Neural progenitor cell (in vitro differentiated cells): Measurements from ENCODE around the gene CD300LD. TPM values are rescaled to one million over a fixed set of nuclear protein-coding genes. Genes with fewer than 3 reads are reported as not detected.

Experiments
- DNase-seq: peaks from one replicate; pipeline ENCODE4 v3.0.0-alpha.2; 2016; ENCODE audit warnings: low spot score
- H2AFZ ChIP-seq: fragments of 200-600 bp; sonication (generic); replicated peaks from 2 replicates; pipeline ENCODE4 v1.6.1; 2016; ENCODE audit warnings: antibody characterized with exemption
- H3F3A ChIP-seq: fragments of 200-600 bp; sonication (generic); 2 replicates; pipeline ENCODE4 v1.6.1; 2016; ENCODE audit warnings: antibody characterized with exemption, low read depth
- H3K27ac ChIP-seq: fragments of 200-600 bp; sonication (generic); 2 replicates; pipeline ENCODE4 v1.5.1; 2016; ENCODE audit warnings: mild to moderate bottlenecking
- H3K27me3 ChIP-seq: fragments of 200-600 bp; sonication (generic); 2 replicates; pipeline ENCODE4 v1.6.1; 2016; ENCODE audit warnings: mild to moderate bottlenecking, moderate library complexity
- H3K36me3 ChIP-seq: fragments of 200-600 bp; sonication (generic); 2 replicates; pipeline ENCODE4 v1.5.1; 2016
- H3K4me1 ChIP-seq: fragments of 200-600 bp; sonication (generic); 2 replicates; pipeline ENCODE4 v1.6.1; 2016; ENCODE audit warnings: mixed run types
- H3K4me2 ChIP-seq: fragments of 200-600 bp; sonication (generic); 2 replicates; pipeline ENCODE4 v1.6.1; 2016
- H3K4me3 ChIP-seq: fragments of 200-600 bp; sonication (generic); 2 replicates; pipeline ENCODE4 v1.5.1; 2016
- H3K79me2 ChIP-seq: fragments of 200-600 bp; sonication (generic); 2 replicates; pipeline ENCODE4 v1.6.1; 2016; ENCODE audit warnings: low read depth
- H3K9ac ChIP-seq: fragments of 200-600 bp; sonication (generic); 2 replicates; pipeline ENCODE4 v1.6.1; 2016
- H3K9me3 ChIP-seq: fragments of 200-600 bp; sonication (generic); 2 replicates; pipeline ENCODE4 v1.5.1; 2016; ENCODE audit warnings: low read depth
- H4K20me1 ChIP-seq: fragments of 200-600 bp; sonication (generic); 2 replicates; pipeline ENCODE4 v1.6.1; 2016; ENCODE audit warnings: low read depth
- H3K27ac Mint-ChIP-seq: 3 replicates; pipeline ENCODE4 v1.8.0; 2021; ENCODE audit warnings: mixed read lengths
- H3K27me3 Mint-ChIP-seq: 2 replicates; pipeline ENCODE4 v1.8.0; 2022; ENCODE audit warnings: low read depth, mild to moderate bottlenecking, inconsistent platforms, moderate library complexity, mixed read lengths; ENCODE audit not compliant: insufficient read depth
- H3K36me3 Mint-ChIP-seq: 3 replicates; pipeline ENCODE4 v1.8.0; 2021; ENCODE audit warnings: mixed read lengths
- H3K4me1 Mint-ChIP-seq: 3 replicates; pipeline ENCODE4 v1.8.0; 2021; ENCODE audit warnings: mixed read lengths
- H3K4me3 Mint-ChIP-seq: 3 replicates; pipeline ENCODE4 v1.8.0; 2021; ENCODE audit warnings: mild to moderate bottlenecking, moderate library complexity, mixed read lengths
- H3K9me3 Mint-ChIP-seq: 3 replicates; pipeline ENCODE4 v1.8.0; 2020; ENCODE audit warnings: mixed read lengths
- EZH2 ChIP-seq: fragments of 200-600 bp; sonication (generic); IDR thresholded peaks from 2 replicates; pipeline ENCODE4 v1.6.1; 2017; ENCODE audit warnings: antibody characterized with exemption, mild to moderate bottlenecking, moderate library complexity
- EZH2phosphoT487 ChIP-seq: fragments of 200-600 bp; sonication (generic); IDR thresholded peaks from 2 replicates; pipeline ENCODE4 v1.6.1; 2017; ENCODE audit warnings: antibody characterized with exemption
- total RNA-seq: library from RNA; depleted of rRNA; stranded (reverse); fragments of >200 nt; gene quantifications from 2 replicates; pipeline ENCODE4 v1.2.3, GENCODE V29; 2015; ENCODE audit warnings: low replicate concordance
- TF ChIP-seq, protein P1 (sequence below): fragments of 200-600 bp; sonication (generic); IDR thresholded peaks from 2 replicates; pipeline ENCODE4 v1.5.1; 2017; ENCODE audit warnings: antibody characterized with exemption, mild to moderate bottlenecking

The CD300LD gene
- total RNA-seq, 1 donor from 2014 or later, result not detected

DNA sequence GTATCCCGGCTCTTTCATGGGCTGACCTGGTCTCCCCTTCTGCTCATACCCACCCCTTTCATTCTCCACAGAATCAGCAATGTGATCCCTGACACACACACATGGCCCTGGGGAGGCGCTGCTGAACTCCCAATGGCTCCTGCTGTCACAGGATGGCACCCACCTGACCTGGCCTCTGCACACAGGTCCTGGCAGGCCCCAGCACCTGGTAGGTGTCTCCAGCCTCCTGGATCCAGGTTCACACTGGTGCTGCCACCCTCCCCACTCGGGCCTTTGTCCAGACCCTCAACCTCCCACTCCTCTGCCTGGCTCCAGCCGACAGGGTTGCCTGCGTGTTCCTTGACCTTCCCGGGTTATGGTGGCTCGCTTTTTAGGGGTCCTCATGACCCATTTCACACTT, 44.8 kb downstream of the CD300LD start:
- no peaks in the 10 kb centered on the region for H3K9me3 Mint-ChIP-seq
- no peak overlapping the region for H3K27ac Mint-ChIP-seq
- peaks cover 5% of the 10 kb centered on the region for H3K27me3 Mint-ChIP-seq
- no peaks in the 10 kb centered on the region for H3K36me3 Mint-ChIP-seq
- Histone ChIP-seq H3K4me1 (no peaks in the 10 kb centered on the region), H4K20me1 (no peaks in the 10 kb centered on the region), H3K36me3 (no peaks in the 10 kb centered on the region), H3K4me2 (no peak overlapping the region), H3K27ac (no peak overlapping the region), H3K27me3 (no peaks in the 10 kb centered on the region), H3K79me2 (no peaks in the 10 kb centered on the region), H3K9ac (no peak overlapping the region), H3K9me3 (no peaks in the 10 kb centered on the region), H3F3A (no peaks in the 10 kb centered on the region), H2AFZ (no peak overlapping the region), H3K4me3 (no peak overlapping the region)
- no peak for DNase-seq
- no peak overlapping the region for H3K4me3 Mint-ChIP-seq
- TF ChIP-seq EZH2phosphoT487 (no peak), EZH2 (no peak)
- TF ChIP-seq, protein P1, sequence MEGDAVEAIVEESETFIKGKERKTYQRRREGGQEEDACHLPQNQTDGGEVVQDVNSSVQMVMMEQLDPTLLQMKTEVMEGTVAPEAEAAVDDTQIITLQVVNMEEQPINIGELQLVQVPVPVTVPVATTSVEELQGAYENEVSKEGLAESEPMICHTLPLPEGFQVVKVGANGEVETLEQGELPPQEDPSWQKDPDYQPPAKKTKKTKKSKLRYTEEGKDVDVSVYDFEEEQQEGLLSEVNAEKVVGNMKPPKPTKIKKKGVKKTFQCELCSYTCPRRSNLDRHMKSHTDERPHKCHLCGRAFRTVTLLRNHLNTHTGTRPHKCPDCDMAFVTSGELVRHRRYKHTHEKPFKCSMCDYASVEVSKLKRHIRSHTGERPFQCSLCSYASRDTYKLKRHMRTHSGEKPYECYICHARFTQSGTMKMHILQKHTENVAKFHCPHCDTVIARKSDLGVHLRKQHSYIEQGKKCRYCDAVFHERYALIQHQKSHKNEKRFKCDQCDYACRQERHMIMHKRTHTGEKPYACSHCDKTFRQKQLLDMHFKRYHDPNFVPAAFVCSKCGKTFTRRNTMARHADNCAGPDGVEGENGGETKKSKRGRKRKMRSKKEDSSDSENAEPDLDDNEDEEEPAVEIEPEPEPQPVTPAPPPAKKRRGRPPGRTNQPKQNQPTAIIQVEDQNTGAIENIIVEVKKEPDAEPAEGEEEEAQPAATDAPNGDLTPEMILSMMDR, result no peak
- peaks cover 21% of the 10 kb centered on the region for H3K4me1 Mint-ChIP-seq

DNA sequence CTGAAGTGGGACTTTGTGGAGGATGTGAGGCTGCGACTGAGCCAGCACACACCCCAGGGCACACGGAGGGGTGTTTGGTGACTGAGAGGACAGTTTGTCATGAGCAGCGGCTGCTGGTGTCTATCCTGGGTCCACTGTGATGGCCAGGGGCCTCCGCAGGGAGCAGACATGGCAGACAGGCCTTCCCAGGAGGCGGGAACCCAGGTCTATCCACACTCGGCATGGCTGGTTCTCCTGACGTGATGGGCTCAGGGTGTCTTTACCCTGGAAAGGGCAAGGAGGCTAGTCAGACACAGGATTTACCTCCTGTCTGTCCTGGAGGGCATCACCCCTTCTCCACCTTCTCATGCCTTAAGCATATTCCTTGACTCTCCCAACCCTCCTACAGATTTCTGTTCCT, 45.5 kb downstream of the CD300LD start:
- H3K27ac Mint-ChIP-seq, result peak overlapping the region; percentile 54
- H3K9me3 ChIP-seq, result no peaks in the 10 kb centered on the region

DNA sequence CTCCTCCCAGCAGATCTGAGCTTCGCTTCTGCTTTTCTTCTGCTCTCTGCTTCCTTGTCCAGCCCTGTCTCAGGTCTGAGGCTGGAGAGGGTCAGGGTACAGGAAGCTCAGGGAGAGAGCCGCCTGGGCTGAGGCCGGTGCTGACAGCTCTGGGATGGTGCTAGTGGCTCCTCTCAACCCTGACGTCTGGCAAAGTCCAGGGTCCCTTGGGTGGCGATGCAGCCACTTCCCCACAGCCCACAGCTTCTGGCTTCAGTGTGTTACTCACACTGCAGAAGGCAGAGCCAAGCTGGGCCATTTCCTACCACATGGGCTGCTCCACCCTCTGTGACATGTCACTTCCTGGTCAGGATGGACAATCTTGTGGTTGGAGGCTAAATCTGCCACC, 46.2 kb downstream of the CD300LD start, which contains the start of gene CD300C:
Gene CD300C (minus strand): TSS at position 273 of the 388 bp plus-strand sequence. CDS start 333 bp downstream, outside the sequence.
- H3K4me1 Mint-ChIP-seq, result peaks cover 11% of the 10 kb centered on the region
- no peaks in the 10 kb centered on the region for H3K36me3 ChIP-seq
- no peak within 1 kb of the TSS for H3K4me3 ChIP-seq
- H3F3A ChIP-seq, result no peaks in the 10 kb centered on the region
- no peaks in the 10 kb centered on the region for H4K20me1 ChIP-seq
- TF ChIP-seq EZH2phosphoT487, result no peak
- TF ChIP-seq, protein P1, result no peak
- TF ChIP-seq EZH2, result no peak
- no peak within 1 kb of the TSS for H3K4me2 ChIP-seq
- no peak for DNase-seq
- no peaks in the 10 kb centered on the region for H3K4me1 ChIP-seq
- no peak within 1 kb of the TSS for H3K4me3 Mint-ChIP-seq
- no peaks in the 10 kb centered on the region for H3K27me3 ChIP-seq
- no peaks in the 10 kb centered on the region for H3K9me3 ChIP-seq
- peak within 1 kb of the TSS; percentile 54 for H3K27ac Mint-ChIP-seq
- H3K27ac ChIP-seq, result no peak within 1 kb of the TSS
- peaks cover 4% of the 10 kb centered on the region for H3K27me3 Mint-ChIP-seq
- H3K9me3 Mint-ChIP-seq, result no peaks in the 10 kb centered on the region
- H3K36me3 Mint-ChIP-seq, result no peaks in the 10 kb centered on the region
- no peak within 1 kb of the TSS for H2AFZ ChIP-seq
- H3K79me2 ChIP-seq, result no peaks in the 10 kb centered on the region
- H3K9ac ChIP-seq, result no peak within 1 kb of the TSS

More for the DNA sequence above, 45.5 kb downstream of the CD300LD start:
- Histone ChIP-seq H4K20me1 (no peaks in the 10 kb centered on the region), H3K36me3 (no peaks in the 10 kb centered on the region), H3K27ac (no peak overlapping the region), H3K27me3 (no peaks in the 10 kb centered on the region), H3K4me1 (no peaks in the 10 kb centered on the region), H3K4me3 (no peak overlapping the region), H3K4me2 (no peak overlapping the region), H3K79me2 (no peaks in the 10 kb centered on the region), H3K9ac (no peak overlapping the region), H2AFZ (no peak overlapping the region), H3F3A (no peaks in the 10 kb centered on the region)
- Mint-ChIP-seq H3K9me3 (no peaks in the 10 kb centered on the region), H3K4me3 (no peak overlapping the region), H3K36me3 (no peaks in the 10 kb centered on the region), H3K27me3 (peaks cover 4% of the 10 kb centered on the region), H3K4me1 (peaks cover 16% of the 10 kb centered on the region)
- no peak for TF ChIP-seq EZH2
- TF ChIP-seq, protein P1, result no peak
- TF ChIP-seq EZH2phosphoT487, result no peak
- DNase-seq, result no peak
